H1 (cell line): ENCODE results near the gene ICAM5. TPM values are rescaled to one million over a fixed set of nuclear protein-coding genes. Genes with fewer than 3 reads are reported as not detected.
"Not testable (repeated sequence)": the region's sequence is repeated elsewhere in the genome, so short reads cannot be mapped to it uniquely, and the experiment has no call there.

Source experiments
- CTCF ChIA-PET: fragments of 300-600 bp; sonication (Branson Sonifier 250); formaldehyde crosslinking; loops from one replicate; lab custom pipeline; 2021; ENCODE audit not compliant: partially characterized antibody; lab: Charles Lee
- POLR2A ChIA-PET: fragments of 300-600 bp; sonication (Branson Sonifier 250); formaldehyde crosslinking; loops from one replicate; lab custom pipeline; 2021; ENCODE audit warnings: inconsistent platforms; ENCODE audit not compliant: partially characterized antibody; lab: Charles Lee
- DNase-seq, 2 experiments: peaks; one replicate each; pipeline versions ENCODE4 v3.0.0 to v3.0.0-alpha.2; 2010 to 2022; ENCODE audit warnings: low spot score in 2 of 2, low read depth in 1 of 2, mixed read lengths in 1 of 2
- FAIRE-seq: peaks from 2 replicates; lab custom pipeline; 2011; peaks lifted over from hg19 to GRCh38; lab: Jason Lieb, UNC
- H2AFZ ChIP-seq: 2 replicates; pipeline ENCODE4 v1.8.1; 2012; ENCODE audit warnings: low read length, inconsistent platforms
- H2AK5ac ChIP-seq: 2 replicates; pipeline ENCODE4 v1.6.1; 2013; ENCODE audit warnings: low read depth, low read length
- H2BK120ac ChIP-seq: replicated peaks from 2 replicates; pipeline ENCODE3; 2013; ENCODE audit warnings: low read depth, low read length, inconsistent platforms
- H2BK12ac ChIP-seq: 2 replicates; pipeline ENCODE4 v1.6.1; 2013; ENCODE audit warnings: low read depth, low read length
- H2BK15ac ChIP-seq: 2 replicates; pipeline ENCODE4 v1.6.1; 2013; ENCODE audit warnings: low read length
- H2BK20ac ChIP-seq: 2 replicates; pipeline ENCODE4 v1.6.1; 2013; ENCODE audit warnings: low read length
- H2BK5ac ChIP-seq: 2 replicates; pipeline ENCODE4 v1.6.1; 2013; ENCODE audit warnings: low read depth, low read length
- H3K14ac ChIP-seq: 2 replicates; pipeline ENCODE4 v1.6.1; 2013; ENCODE audit warnings: inconsistent platforms; ENCODE audit not compliant: insufficient read length
- H3K18ac ChIP-seq: 2 replicates; pipeline ENCODE4 v1.6.1; 2013; ENCODE audit warnings: low read length; ENCODE audit errors: extremely low read depth
- H3K23ac ChIP-seq: 2 replicates; pipeline ENCODE4 v1.6.1; 2013; ENCODE audit warnings: inconsistent platforms; ENCODE audit not compliant: insufficient read length
- H3K23me2 ChIP-seq: 2 replicates; pipeline ENCODE4 v1.6.1; 2013; ENCODE audit warnings: low read depth, low read length
- H3K27ac ChIP-seq: 2 replicates; pipeline ENCODE4 v1.6.1; 2011; ENCODE audit warnings: low read depth, low read length, inconsistent platforms
- H3K27me3 ChIP-seq, 4 experiments: replicated peaks in 1 of 4; 1 replicate in 1 of 4; 2 replicates in 3 of 4; pipeline versions ENCODE4 v1.6.1 to v1.8.1; 2011 to 2013; ENCODE audit warnings: low read length in 3 of 4, mild to moderate bottlenecking in 3 of 4, inconsistent platforms in 2 of 4, mixed read lengths in 2 of 4, moderate library complexity in 1 of 4; ENCODE audit not compliant: control insufficient read depth in 3 of 4, insufficient read depth in 3 of 4; ENCODE audit errors: extremely low read depth in 1 of 4
- H3K36me3 ChIP-seq, 4 experiments: 2 replicates each; pipeline versions ENCODE4 v1.6.1 to v1.8.1; 2011 to 2013; ENCODE audit warnings: mild to moderate bottlenecking in 4 of 4, low read length in 3 of 4, moderate library complexity in 2 of 4, control low read depth in 1 of 4, inconsistent platforms in 1 of 4; ENCODE audit not compliant: insufficient read depth in 4 of 4, control insufficient read depth in 2 of 4
- H3K4ac ChIP-seq: replicated peaks from 2 replicates; pipeline ENCODE3; 2013; ENCODE audit warnings: low read length, low read depth, mixed read lengths, inconsistent platforms; ENCODE audit not compliant: insufficient read length
- H3K4me1 ChIP-seq, 4 experiments: replicated peaks in 1 of 4; 1 replicate in 1 of 4; 2 replicates in 3 of 4; pipeline versions ENCODE4 v1.6.1 to v1.8.1; 2011 to 2013; ENCODE audit warnings: low read length in 3 of 4, inconsistent platforms in 2 of 4, mixed read lengths in 1 of 4; ENCODE audit not compliant: insufficient read depth in 4 of 4, control insufficient read depth in 3 of 4
- H3K4me2 ChIP-seq, 2 experiments: 2 replicates each; pipeline versions ENCODE4 v1.6.1 to v1.8.1; 2011 to 2013; ENCODE audit warnings: low read depth in 2 of 2, low read length in 2 of 2, control low read depth in 1 of 2, inconsistent platforms in 1 of 2, mild to moderate bottlenecking in 1 of 2; ENCODE audit not compliant: insufficient read depth in 1 of 2
- H3K4me3 ChIP-seq, 4 experiments: fragments of 200-600, 300-600 bp in 1 of 4; sonication (generic), shearing (Covaris generic), sonication (Bioruptor Twin) in 1 of 4; 2 replicates each; pipeline versions ENCODE4 v1.5.1 to v1.8.1; 2011 to 2016; ENCODE audit warnings: low read length in 4 of 4, low read depth in 3 of 4, control low read depth in 2 of 4, inconsistent platforms in 2 of 4, mild to moderate bottlenecking in 2 of 4, mixed read lengths in 1 of 4, moderate library complexity in 1 of 4; ENCODE audit not compliant: insufficient read depth in 2 of 4; ENCODE audit errors: extremely low read depth in 1 of 4
- H3K56ac ChIP-seq: replicated peaks from 2 replicates; pipeline ENCODE3; 2013; ENCODE audit warnings: low read depth, mild to moderate bottlenecking, mixed read lengths, low read length, inconsistent platforms; ENCODE audit not compliant: insufficient read length
- H3K79me1 ChIP-seq: 2 replicates; pipeline ENCODE4 v1.6.1; 2013; ENCODE audit warnings: low read depth, low read length, control low read depth
- H3K79me2 ChIP-seq, 2 experiments: 2 replicates each; pipeline versions ENCODE4 v1.6.1 to v1.8.1; 2012 to 2013; ENCODE audit warnings: low read length in 2 of 2, mild to moderate bottlenecking in 2 of 2, inconsistent platforms in 1 of 2; ENCODE audit not compliant: insufficient read depth in 2 of 2, control insufficient read depth in 1 of 2
- H3K9ac ChIP-seq, 4 experiments: replicated peaks in 1 of 4; 1 replicate in 1 of 4; 2 replicates in 3 of 4; pipeline versions ENCODE4 v1.6.1 to v1.8.1; 2011 to 2013; ENCODE audit warnings: low read depth in 3 of 4, low read length in 3 of 4, control low read depth in 2 of 4, mild to moderate bottlenecking in 2 of 4, moderate library complexity in 2 of 4, inconsistent platforms in 1 of 4; ENCODE audit errors: extremely low read depth in 1 of 4
- H3K9me3 ChIP-seq, 2 experiments: 2 replicates each; pipeline versions ENCODE4 v1.6.1 to v1.8.1; 2012 to 2013; ENCODE audit warnings: mild to moderate bottlenecking in 2 of 2, moderate library complexity in 2 of 2, control low read depth in 1 of 2, inconsistent platforms in 1 of 2, low read depth in 1 of 2, low read length in 1 of 2, mixed read lengths in 1 of 2; ENCODE audit not compliant: insufficient read depth in 2 of 2
- H4K20me1 ChIP-seq, 2 experiments: replicated peaks in 1 of 2; 2 replicates each; pipeline versions ENCODE3 to v1.8.1; 2011 to 2013; ENCODE audit warnings: inconsistent platforms in 2 of 2, low read length in 2 of 2, mild to moderate bottlenecking in 1 of 2; ENCODE audit not compliant: insufficient read depth in 2 of 2, control insufficient read depth in 1 of 2
- H4K5ac ChIP-seq: 2 replicates; pipeline ENCODE4 v1.6.1; 2013; ENCODE audit warnings: low read length, low read depth, mixed read lengths, inconsistent platforms; ENCODE audit not compliant: insufficient read length
- H4K8ac ChIP-seq: 2 replicates; pipeline ENCODE4 v1.8.0; 2013; ENCODE audit warnings: mild to moderate bottlenecking, moderate library complexity, low read length, inconsistent platforms; ENCODE audit not compliant: insufficient read depth; ENCODE audit errors: extremely low read depth
- H4K91ac ChIP-seq: replicated peaks from 2 replicates; pipeline ENCODE3; 2013; ENCODE audit warnings: low read length, mixed read lengths, inconsistent platforms; ENCODE audit not compliant: insufficient read length
- WGBS, 2 experiments: shearing (Covaris generic) in 1 of 2; methylation state at CpG; one replicate each; pipeline versions ENCODE4 v1.1.6 to v1.1.7; 2013 to 2015; ENCODE audit warnings: low lambda C conversion rate in 2 of 2, mixed read lengths in 2 of 2, inconsistent platforms in 1 of 2, low coverage in 1 of 2, missing lambda C conversion rate in 1 of 2; ENCODE audit not compliant: insufficient replicate concordance in 2 of 2, insufficient coverage in 1 of 2, insufficient read length in 1 of 2; ENCODE audit errors: extremely low coverage in 1 of 2, missing lambda C conversion rate in 1 of 2; 5-methylcytosine and 5-hydroxymethylcytosine counted together
- polyA plus RNA-seq, 7 experiments: library from polyadenylated mRNA; depleted of rRNA in 3 of 7; stranded (reverse) in 5 of 7; unstranded in 2 of 7; fragments of >200 nt in 5 of 7; fragments of 200-250 nt in 2 of 7; gene quantifications; 1 replicate in 5 of 7; 2 replicates in 1 of 7; 4 replicates in 1 of 7; pipeline versions ENCODE4 v1.2.1 to v1.2.3, GENCODE V29; 2011 to 2013; ENCODE audit warnings: missing spikeins in 2 of 7, mixed read lengths in 2 of 7
- total RNA-seq: library from RNA; stranded (reverse); fragmentation: NEBNext Ultra II Directional; extraction: Animal tissue kit (Norgen Biotek cat#: 25700); gene quantifications from 2 replicates; pipeline ENCODE4 v1.2.1, GENCODE V29; 2021

Gene ICAM5
- total and polyA plus RNA-seq, 2 of the 8 experiments (the other 6 are each of a cell fraction or from before 2014, with no cell fraction given), result 3.9 to 4.8 TPM

DNA sequence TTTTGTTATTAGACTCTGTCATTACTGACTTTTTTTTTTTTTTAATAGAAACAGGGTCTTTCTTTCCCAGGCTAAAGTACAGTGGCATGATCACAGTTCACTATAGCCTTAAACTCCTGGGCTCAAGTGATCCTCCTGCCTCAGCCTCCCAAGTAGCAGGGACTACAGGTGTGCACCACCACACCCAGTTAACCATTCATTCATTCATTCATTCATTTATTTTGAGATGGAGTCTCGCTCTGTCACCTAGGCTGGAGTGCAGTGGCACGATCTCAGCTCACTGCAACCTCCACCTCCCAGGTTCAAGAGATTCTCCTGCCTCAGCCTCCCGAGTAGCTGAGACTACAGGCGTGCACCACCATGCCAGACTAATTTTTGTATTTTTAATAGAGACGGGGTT, 7.7 kb upstream of the ICAM5 start:
- H4K8ac ChIP-seq, H3K56ac ChIP-seq, H2BK120ac ChIP-seq, H4K20me1 ChIP-seq, H3K4me2 ChIP-seq, H3K14ac ChIP-seq, H3K18ac ChIP-seq, H4K91ac ChIP-seq, H3K79me1 ChIP-seq, H3K9me3 ChIP-seq, H3K23me2 ChIP-seq, H3K4me3 ChIP-seq, H2BK20ac ChIP-seq, POLR2A ChIA-PET, FAIRE-seq, H2AFZ ChIP-seq, H3K23ac ChIP-seq, DNase-seq, H4K5ac ChIP-seq, H3K9ac ChIP-seq, H3K27ac ChIP-seq, H2BK12ac ChIP-seq, H3K36me3 ChIP-seq, H3K27me3 ChIP-seq, H3K79me2 ChIP-seq, H3K4me1 ChIP-seq, H2BK15ac ChIP-seq, H2AK5ac ChIP-seq, H2BK5ac ChIP-seq, H3K4ac ChIP-seq: not testable (repeated sequence)
- CTCF ChIA-PET, result interaction anchor here (0.6 to 11.6 kb wide), 2 partner anchors 12 to 110 kb away, joined by 3 to 94 read pairs; partner anchors contain the start of gene ICAM1
- 94% methylated on average over 5 of the region's 5 CpGs; no CpG with 5 or more reads in 1 of the 2 experiments for WGBS, 2 experiments
